Fibroblast of skin of right biceps (primary cell): ENCODE data around the gene ZMIZ1.

ENCODE experiments used
- DNase-seq: peaks from one replicate; pipeline ENCODE4 v3.0.0-alpha.2; 2013

Gene ZMIZ1

DNA sequence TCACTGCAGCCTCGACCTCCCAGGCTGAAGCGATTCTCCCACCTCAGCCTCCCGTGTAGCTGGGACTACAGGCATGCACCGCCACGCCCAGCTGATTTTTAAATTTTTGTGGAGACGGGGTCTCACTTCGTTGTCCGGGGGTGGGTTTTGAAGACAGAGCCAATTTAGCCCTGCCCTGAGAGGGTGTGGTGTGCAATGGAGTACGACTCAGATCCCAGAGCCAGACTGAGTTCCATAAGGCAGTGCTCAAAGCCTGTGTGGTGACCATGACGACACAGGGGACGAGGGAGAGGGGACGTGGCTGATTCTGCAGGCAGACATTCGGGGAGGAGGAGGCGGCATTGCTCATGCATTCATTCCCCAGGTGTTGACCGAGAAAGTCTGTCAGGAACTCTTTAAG is 72.1 kb downstream of the ZMIZ1 start:
- DNase-seq, result peak; percentile 65

GRCh38 chr10:79142064-79142491 is 73.3 kb downstream of the ZMIZ1 start:
- peak; percentile 81 for DNase-seq

- DNase-seq, result no peak
These were observed 74.0 kb downstream of the ZMIZ1 start for GRCh38 chr10:79142522-79143309.

- no peak for DNase-seq
These were observed 75.1 kb downstream of the ZMIZ1 start for GRCh38 chr10:79143879-79144278.

DNA sequence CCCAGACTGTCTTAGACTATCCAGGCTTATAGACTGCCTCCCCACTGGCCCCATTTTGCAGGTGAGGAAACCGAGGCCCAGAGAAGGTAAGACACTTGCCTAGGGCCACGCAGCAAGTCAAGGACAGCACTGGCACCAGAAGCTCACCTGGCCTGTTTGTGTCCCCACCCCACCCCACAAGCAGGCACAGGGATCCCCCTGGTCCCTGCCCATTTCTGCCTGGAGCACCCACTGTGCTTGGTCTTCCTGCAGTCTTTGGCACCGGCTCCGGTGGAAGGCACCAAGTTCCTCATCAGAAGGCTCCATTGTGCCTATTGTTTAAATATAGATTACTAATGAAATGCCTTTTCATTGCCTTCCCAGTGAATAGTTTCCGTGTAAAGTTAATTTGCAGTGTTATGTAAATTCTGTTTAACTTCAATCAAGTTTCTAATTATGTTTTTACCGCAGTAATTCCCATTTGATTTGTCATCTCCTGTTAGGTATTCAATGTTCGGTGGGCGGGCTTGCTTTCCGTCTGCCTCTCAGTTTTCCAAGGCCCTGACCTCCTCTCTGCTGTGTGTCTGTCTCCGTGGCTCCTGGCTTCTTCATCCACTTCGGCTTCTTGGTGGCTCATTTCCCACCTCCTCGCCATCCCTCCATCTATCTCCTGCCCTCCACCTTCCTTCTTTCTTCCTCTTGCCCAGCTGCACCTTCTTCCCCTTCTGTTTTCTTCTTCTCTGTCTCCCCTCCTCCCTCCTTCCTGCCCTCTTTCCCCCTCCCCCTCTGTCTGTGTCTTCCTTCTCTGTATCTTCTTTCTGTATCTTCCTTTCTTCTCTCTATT is 75.8 kb downstream of the ZMIZ1 start:
- peak; percentile 79 for DNase-seq

DNA sequence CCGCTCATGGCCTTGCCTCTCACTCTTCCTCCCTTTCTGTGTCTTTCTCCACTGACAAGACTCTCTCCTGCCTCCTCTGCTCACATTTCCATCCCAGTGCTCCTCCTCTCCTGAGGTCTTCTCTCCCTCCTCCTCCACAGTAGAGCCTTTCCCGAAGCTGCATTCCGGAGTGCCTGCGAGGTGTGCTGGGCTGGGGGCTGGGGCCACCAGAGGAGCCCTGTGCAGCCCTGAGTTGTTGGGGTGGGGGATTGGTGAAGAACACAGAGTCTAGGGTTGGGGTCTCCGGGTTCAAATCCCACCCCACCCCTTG is 76.4 kb downstream of the ZMIZ1 start:
- DNase-seq, result no peak

GRCh38 chr10:79145517-79146470 is 77.0 kb downstream of the ZMIZ1 start:
- DNase-seq, result no peak

DNA sequence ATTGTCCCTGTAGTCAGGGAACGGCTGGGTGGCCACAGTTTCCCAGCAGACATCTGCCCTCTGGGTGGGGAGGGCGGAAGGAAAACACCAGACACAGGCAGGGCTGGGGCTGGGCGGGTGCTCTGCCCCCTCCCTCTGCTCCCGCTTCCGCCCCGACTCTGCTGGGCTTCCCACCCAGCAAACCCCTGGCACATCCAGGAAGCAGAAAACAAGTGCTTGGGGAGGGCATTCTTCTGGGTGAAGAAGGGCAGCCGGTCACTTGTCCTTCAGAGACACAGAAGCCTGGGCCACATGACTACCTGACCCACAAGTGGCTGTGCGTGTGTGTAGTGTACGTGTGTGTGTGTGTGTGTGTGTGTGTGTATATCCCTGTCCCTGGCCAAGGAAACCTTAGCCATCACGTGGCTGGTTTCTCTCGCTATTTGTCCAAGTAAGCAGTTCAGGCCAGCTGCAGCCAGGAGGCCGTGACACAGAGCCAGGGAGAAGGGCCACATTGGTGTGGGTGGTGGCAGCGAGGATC is 77.9 kb downstream of the ZMIZ1 start:
- DNase-seq, result no peak

DNA sequence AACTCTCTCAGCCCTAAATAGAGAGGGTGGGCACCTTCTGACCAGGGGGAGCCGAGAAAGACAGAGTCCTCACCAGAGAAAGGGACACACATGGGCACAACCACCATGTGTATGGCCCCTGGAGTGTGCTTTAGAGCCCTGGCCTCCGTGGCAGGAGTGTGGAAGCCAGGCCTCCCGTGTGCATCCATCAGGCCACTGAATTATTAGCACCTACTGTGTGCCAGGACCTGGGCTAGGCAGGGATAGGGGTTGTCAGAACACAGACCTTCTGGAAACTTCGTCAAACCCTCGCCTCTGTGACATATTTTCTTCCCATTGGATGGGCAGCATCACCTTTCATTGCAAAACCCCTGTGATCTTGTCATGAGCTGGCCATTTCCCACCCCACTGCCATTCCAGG is 78.5 kb downstream of the ZMIZ1 start:
- DNase-seq, result no peak

GRCh38 chr10:79147796-79148451 is 79.2 kb downstream of the ZMIZ1 start:
- DNase-seq, result no peak

GRCh38 chr10:79148452-79149344 is 79.9 kb downstream of the ZMIZ1 start:
- DNase-seq, result no peak

DNA sequence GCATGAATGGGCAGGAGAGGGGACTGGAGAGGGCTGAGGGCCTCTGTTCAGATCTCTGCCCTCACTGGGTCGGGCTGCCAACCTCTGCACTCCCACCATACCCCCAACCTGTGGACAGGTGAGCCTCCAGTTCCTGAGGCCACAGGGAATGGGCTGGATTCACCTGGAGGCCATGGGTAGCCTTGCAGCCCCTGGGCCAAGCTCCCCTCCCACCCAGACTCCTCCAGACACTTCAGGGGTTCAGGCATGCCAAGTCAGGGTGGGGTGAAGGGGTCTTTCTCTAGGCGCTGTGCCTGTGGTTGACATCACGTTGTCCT is 80.5 kb downstream of the ZMIZ1 start:
- no peak for DNase-seq

GRCh38 chr10:79149662-79150443 is 81.1 kb downstream of the ZMIZ1 start:
- peak; percentile 69 for DNase-seq

GRCh38 chr10:79150444-79150754 is 81.6 kb downstream of the ZMIZ1 start:
- DNase-seq, result no peak

- DNase-seq, result no peak
These were observed 83.7 kb downstream of the ZMIZ1 start for GRCh38 chr10:79152423-79152817.

GRCh38 chr10:79153745-79154144 is 85.0 kb downstream of the ZMIZ1 start:
- no peak for DNase-seq

- DNase-seq, result peak; percentile 68
These were observed 86.7 kb downstream of the ZMIZ1 start for GRCh38 chr10:79155301-79156081.

- no peak for DNase-seq
These were observed 87.8 kb downstream of the ZMIZ1 start for GRCh38 chr10:79156334-79157274.

GRCh38 chr10:79158004-79158340 is 89.2 kb downstream of the ZMIZ1 start:
- DNase-seq, result no peak
